ENCODE data around the gene CES2. TPM values are rescaled to one million over a fixed set of nuclear protein-coding genes. Genes with fewer than 3 reads are reported as not detected.

CES2 gene
- polyA plus RNA-seq, 1 of the 3 experiments (the other 2 are of a cell fraction), result 33.1 TPM

GRCh38 chr16:66950971-66951790, 15.9 kb downstream of the CES2 start:
- Histone ChIP-seq H3K4me2 (no peak overlapping the region), H3K27ac (ENCODE audit: low read depth in 2 of 2, low read length in 1 of 2) (no peak overlapping the region), H3F3A (replicated peaks; ENCODE audit: insufficient read depth) (peaks cover 9% of the 10 kb centered on the region), H3K4me1 (ENCODE audit: control insufficient read depth in 1 of 2, insufficient read depth in 2 of 2, low read depth in 1 of 2, low read length in 1 of 2) (peaks cover 0 to 8% of the 10 kb centered on the region in 2 experiments; a peak in 1 of 4 replicates), H3K79me2 (ENCODE audit: insufficient read depth) (no peaks in the 10 kb centered on the region), H3K9me3 (no peaks in the 10 kb centered on the region; the same call in 1 of the 2 replicates), H3K27me3 (ENCODE audit: insufficient read depth) (no peaks in the 10 kb centered on the region), H3K4me3 (ENCODE audit: low read depth in 2 of 2, low read length in 1 of 2) (no peak overlapping the region), H3K36me3 (replicated peaks in 1 of 2; ENCODE audit: control insufficient read depth in 1 of 2, insufficient read depth in 2 of 2, low read length in 1 of 2) (no peaks in the 10 kb centered on the region), H3K9ac (no peak overlapping the region), H3K9me2 (no peaks in the 10 kb centered on the region), H2AFZ (ENCODE audit: low read depth) (no peak overlapping the region), H4K20me1 (ENCODE audit: insufficient read depth) (no peaks in the 10 kb centered on the region)
- 72% methylated on average over 4 of the region's 4 CpGs for WGBS (ENCODE audit: low lambda C conversion rate)
- ChIA-PET POLR2A (no interaction called here), CTCF (interaction anchor here (0.8 to 6.2 kb wide), 7 partner anchors 13 to 209 kb away, joined by 3 to 81 read pairs (median 3); partner anchors contain the start of gene CES3)
- TF ChIP-seq FOXJ3 (CRISPR knock-in tag; IDR thresholded peaks at IDR 0.05), result no peak
- no peak for TF ChIP-seq CHD2 (IDR thresholded peaks at IDR 0.05; ENCODE audit: low read length, partially characterized antibody)
- TF ChIP-seq TAF1 (IDR thresholded peaks at IDR 0.05; ENCODE audit: borderline replicate concordance, low read depth, low read length), result no peak
- TF ChIP-seq, protein P1, sequence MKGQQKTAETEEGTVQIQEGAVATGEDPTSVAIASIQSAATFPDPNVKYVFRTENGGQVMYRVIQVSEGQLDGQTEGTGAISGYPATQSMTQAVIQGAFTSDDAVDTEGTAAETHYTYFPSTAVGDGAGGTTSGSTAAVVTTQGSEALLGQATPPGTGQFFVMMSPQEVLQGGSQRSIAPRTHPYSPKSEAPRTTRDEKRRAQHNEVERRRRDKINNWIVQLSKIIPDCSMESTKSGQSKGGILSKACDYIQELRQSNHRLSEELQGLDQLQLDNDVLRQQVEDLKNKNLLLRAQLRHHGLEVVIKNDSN (IDR thresholded peaks at IDR 0.05; ENCODE audit: borderline replicate concordance, low read depth), result no peak
- TF ChIP-seq MEF2A (IDR thresholded peaks at IDR 0.05; ENCODE audit: borderline replicate concordance, low read depth), result no peak
- no peak for TF ChIP-seq TEAD4 (IDR thresholded peaks at IDR 0.05; ENCODE audit: borderline replicate concordance, insufficient read depth)
- no peak for TF ChIP-seq RCOR1 (IDR thresholded peaks at IDR 0.05; ENCODE audit: low read length)
- TF ChIP-seq EP300 (IDR thresholded peaks at IDR 0.05; ENCODE audit: borderline replicate concordance in 1 of 2, low read depth in 1 of 2, low read length in 1 of 2), result no peak
- no peak for TF ChIP-seq PBX3 (IDR thresholded peaks at IDR 0.05)
- no peak for TF ChIP-seq YY1 (IDR thresholded peaks at IDR 0.05; ENCODE audit: low read depth)
- TF ChIP-seq, protein P2, sequence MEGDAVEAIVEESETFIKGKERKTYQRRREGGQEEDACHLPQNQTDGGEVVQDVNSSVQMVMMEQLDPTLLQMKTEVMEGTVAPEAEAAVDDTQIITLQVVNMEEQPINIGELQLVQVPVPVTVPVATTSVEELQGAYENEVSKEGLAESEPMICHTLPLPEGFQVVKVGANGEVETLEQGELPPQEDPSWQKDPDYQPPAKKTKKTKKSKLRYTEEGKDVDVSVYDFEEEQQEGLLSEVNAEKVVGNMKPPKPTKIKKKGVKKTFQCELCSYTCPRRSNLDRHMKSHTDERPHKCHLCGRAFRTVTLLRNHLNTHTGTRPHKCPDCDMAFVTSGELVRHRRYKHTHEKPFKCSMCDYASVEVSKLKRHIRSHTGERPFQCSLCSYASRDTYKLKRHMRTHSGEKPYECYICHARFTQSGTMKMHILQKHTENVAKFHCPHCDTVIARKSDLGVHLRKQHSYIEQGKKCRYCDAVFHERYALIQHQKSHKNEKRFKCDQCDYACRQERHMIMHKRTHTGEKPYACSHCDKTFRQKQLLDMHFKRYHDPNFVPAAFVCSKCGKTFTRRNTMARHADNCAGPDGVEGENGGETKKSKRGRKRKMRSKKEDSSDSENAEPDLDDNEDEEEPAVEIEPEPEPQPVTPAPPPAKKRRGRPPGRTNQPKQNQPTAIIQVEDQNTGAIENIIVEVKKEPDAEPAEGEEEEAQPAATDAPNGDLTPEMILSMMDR (IDR thresholded peaks at IDR 0.05), result no peak
- no peak for TF ChIP-seq ELF1 (IDR thresholded peaks at IDR 0.05)
- no peak for TF ChIP-seq RXRA (IDR thresholded peaks at IDR 0.05; ENCODE audit: borderline replicate concordance, low read depth)
- TF ChIP-seq RAD21 (IDR thresholded peaks at IDR 0.05; ENCODE audit: low read length), result no peak
- no peak for TF ChIP-seq NFIC (IDR thresholded peaks at IDR 0.05; ENCODE audit: borderline replicate concordance)
- TF ChIP-seq ZBTB33 (IDR thresholded peaks at IDR 0.05; ENCODE audit: borderline replicate concordance, low read depth), result no peak
- no peak for TF ChIP-seq FOSL2 (IDR thresholded peaks at IDR 0.05; ENCODE audit: borderline replicate concordance, low read depth)
- TF ChIP-seq JUND (IDR thresholded peaks at IDR 0.05), result no peak
- TF ChIP-seq MXI1 (IDR thresholded peaks at IDR 0.05; ENCODE audit: low read depth, low read length), result no peak
- DNase-seq, result no peak

Measured in SK-N-SH (cell line).